Measurements from ENCODE around the gene MUC13.
"Not testable (repeated sequence)": the region's sequence is repeated elsewhere in the genome, so short reads cannot be mapped to it uniquely, and the experiment has no call there.

The MUC13 gene

GRCh38 chr3:124934577-124934976 lies at the start of gene MUC13:
Gene MUC13, minus strand, starts transcription at chr3:124934751. Its CDS starts 39 bp downstream, at chr3:124934712.
- no peak for DNase-seq

GRCh38 chr3:124982855-124983254 lies 48.3 kb upstream of the MUC13 start:
- DNase-seq, result no peak

GRCh38 chr3:124981472-124981871 lies 46.9 kb upstream of the MUC13 start:
- no peak for DNase-seq

- no peak for DNase-seq
These were observed 44.1 kb upstream of the MUC13 start for GRCh38 chr3:124978627-124979026.

- DNase-seq, result no peak
These were observed 41.8 kb upstream of the MUC13 start for GRCh38 chr3:124976383-124976782.

- no peak for DNase-seq
These were observed 40.1 kb upstream of the MUC13 start for GRCh38 chr3:124974691-124975090.

GRCh38 chr3:124973290-124973689 lies 38.7 kb upstream of the MUC13 start:
- DNase-seq, result no peak

GRCh38 chr3:124972457-124972856 lies 37.9 kb upstream of the MUC13 start:
- peak; percentile 46 for DNase-seq

GRCh38 chr3:124969963-124970722 lies 35.6 kb upstream of the MUC13 start:
- DNase-seq, result no peak

- DNase-seq, result no peak
These were observed 34.6 kb upstream of the MUC13 start for GRCh38 chr3:124969190-124969589.

GRCh38 chr3:124967964-124968363 lies 33.4 kb upstream of the MUC13 start:
- DNase-seq, result no peak

GRCh38 chr3:124966521-124967445 lies 32.2 kb upstream of the MUC13 start:
- DNase-seq, result no peak

- peak; percentile 88 for DNase-seq
These were observed 30.9 kb upstream of the MUC13 start for GRCh38 chr3:124965413-124965812.

- DNase-seq, result no peak
These were observed 29.8 kb upstream of the MUC13 start for GRCh38 chr3:124964387-124964786.

- no peak for DNase-seq
These were observed 29.2 kb upstream of the MUC13 start for GRCh38 chr3:124963755-124964154.

- DNase-seq, result no peak
These were observed 27.9 kb upstream of the MUC13 start for GRCh38 chr3:124962403-124962940.

GRCh38 chr3:124960698-124961097 lies 26.1 kb upstream of the MUC13 start:
- DNase-seq, result no peak

GRCh38 chr3:124960105-124960504 lies 25.6 kb upstream of the MUC13 start:
- DNase-seq, result no peak

GRCh38 chr3:124957951-124958350 lies 23.4 kb upstream of the MUC13 start:
- DNase-seq, result not testable (repeated sequence)

- DNase-seq, result peak; percentile 48
These were observed 17.8 kb upstream of the MUC13 start for GRCh38 chr3:124952282-124952855.

GRCh38 chr3:124951511-124952281 lies 17.1 kb upstream of the MUC13 start:
- peak; percentile 39 for DNase-seq

GRCh38 chr3:124950026-124950425 lies 15.5 kb upstream of the MUC13 start:
- DNase-seq, result no peak
